HL-60 (cell line): ENCODE data around the gene ZNF611.

Source experiments
- DNase-seq, 2 experiments: peaks; one replicate each; pipeline ENCODE4 v3.0.0-alpha.2; 2010 to 2020; ENCODE audit warnings: low read depth in 1 of 2, low spot score in 1 of 2
- H3K27ac ChIP-seq: fragments of 250-450 bp; sonication (Bioruptor Pico); replicated peaks from 2 replicates; pipeline ENCODE4 v1.5.1; 2020; ENCODE audit warnings: mild to moderate bottlenecking, moderate library complexity
- H3K27me3 ChIP-seq: fragments of 250-450 bp; sonication (Bioruptor Pico); 2 replicates; pipeline ENCODE4 v1.5.1; 2021; ENCODE audit warnings: mild to moderate bottlenecking, moderate library complexity; ENCODE audit not compliant: insufficient read depth, poor library complexity, severe bottlenecking
- H3K4me3 ChIP-seq: replicated peaks from 2 replicates; pipeline ENCODE4 v1.5.1; 2011; ENCODE audit warnings: mild to moderate bottlenecking, control low read depth, low read length; ENCODE audit not compliant: insufficient read depth
- CTCF ChIP-seq: IDR thresholded peaks from one replicate; pipeline ENCODE4 v1.5.1; 2011; ENCODE audit warnings: low read length, control low read depth, inconsistent platforms; ENCODE audit not compliant: insufficient read depth
- GABPA ChIP-seq: IDR thresholded peaks from 2 replicates; pipeline ENCODE4 v1.6.1; 2012; ENCODE audit warnings: low read depth
- POLR2AphosphoS5 ChIP-seq: IDR thresholded peaks from 2 replicates; pipeline ENCODE4 v1.6.1; 2012; ENCODE audit warnings: low read depth
- SPI1 ChIP-seq: IDR thresholded peaks from 2 replicates; pipeline ENCODE4 v1.6.1; 2012; ENCODE audit warnings: low read depth, mild to moderate bottlenecking, borderline replicate concordance
- TF ChIP-seq, protein P1 (sequence below): IDR thresholded peaks from 2 replicates; pipeline ENCODE4 v1.6.1; 2012; ENCODE audit warnings: low read depth; ENCODE audit not compliant: insufficient replicate concordance

Gene ZNF611

DNA sequence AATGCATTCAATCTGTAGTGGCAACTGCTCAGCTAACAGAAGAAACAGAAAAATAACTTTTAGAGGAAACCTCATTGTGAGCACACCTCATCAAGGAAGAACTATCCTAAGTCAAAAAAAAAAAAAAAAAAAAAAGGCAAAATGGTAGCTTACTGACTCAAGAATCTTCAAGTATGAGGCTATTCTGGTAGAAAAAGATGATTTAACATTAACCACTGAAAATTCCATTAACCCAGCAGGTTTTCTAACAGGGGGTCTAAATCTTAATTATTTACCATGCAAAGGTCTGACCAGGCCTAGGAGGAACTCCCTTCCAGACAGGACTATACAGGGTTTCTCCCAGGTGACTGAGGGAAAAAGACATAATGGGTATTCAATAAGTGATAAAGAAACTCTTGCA is 68.3 kb downstream of the ZNF611 start:
- no peak for DNase-seq
- H3K4me3 ChIP-seq = no peak overlapping the region
- no peak overlapping the region for H3K27ac ChIP-seq
- H3K27me3 ChIP-seq = no peaks in the 10 kb centered on the region
- TF ChIP-seq SPI1 = no peak
- TF ChIP-seq POLR2AphosphoS5 = no peak
- TF ChIP-seq, protein P1, sequence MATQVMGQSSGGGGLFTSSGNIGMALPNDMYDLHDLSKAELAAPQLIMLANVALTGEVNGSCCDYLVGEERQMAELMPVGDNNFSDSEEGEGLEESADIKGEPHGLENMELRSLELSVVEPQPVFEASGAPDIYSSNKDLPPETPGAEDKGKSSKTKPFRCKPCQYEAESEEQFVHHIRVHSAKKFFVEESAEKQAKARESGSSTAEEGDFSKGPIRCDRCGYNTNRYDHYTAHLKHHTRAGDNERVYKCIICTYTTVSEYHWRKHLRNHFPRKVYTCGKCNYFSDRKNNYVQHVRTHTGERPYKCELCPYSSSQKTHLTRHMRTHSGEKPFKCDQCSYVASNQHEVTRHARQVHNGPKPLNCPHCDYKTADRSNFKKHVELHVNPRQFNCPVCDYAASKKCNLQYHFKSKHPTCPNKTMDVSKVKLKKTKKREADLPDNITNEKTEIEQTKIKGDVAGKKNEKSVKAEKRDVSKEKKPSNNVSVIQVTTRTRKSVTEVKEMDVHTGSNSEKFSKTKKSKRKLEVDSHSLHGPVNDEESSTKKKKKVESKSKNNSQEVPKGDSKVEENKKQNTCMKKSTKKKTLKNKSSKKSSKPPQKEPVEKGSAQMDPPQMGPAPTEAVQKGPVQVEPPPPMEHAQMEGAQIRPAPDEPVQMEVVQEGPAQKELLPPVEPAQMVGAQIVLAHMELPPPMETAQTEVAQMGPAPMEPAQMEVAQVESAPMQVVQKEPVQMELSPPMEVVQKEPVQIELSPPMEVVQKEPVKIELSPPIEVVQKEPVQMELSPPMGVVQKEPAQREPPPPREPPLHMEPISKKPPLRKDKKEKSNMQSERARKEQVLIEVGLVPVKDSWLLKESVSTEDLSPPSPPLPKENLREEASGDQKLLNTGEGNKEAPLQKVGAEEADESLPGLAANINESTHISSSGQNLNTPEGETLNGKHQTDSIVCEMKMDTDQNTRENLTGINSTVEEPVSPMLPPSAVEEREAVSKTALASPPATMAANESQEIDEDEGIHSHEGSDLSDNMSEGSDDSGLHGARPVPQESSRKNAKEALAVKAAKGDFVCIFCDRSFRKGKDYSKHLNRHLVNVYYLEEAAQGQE = no peak
- no peak for TF ChIP-seq CTCF
- no peak for TF ChIP-seq GABPA

GRCh38 chr19:52665529-52665928 is 69.3 kb downstream of the ZNF611 start:
- no peak overlapping the region for H3K27ac ChIP-seq
- no peak for DNase-seq
- no peaks in the 10 kb centered on the region for H3K27me3 ChIP-seq
- TF ChIP-seq SPI1 = no peak
- TF ChIP-seq POLR2AphosphoS5 = no peak
- TF ChIP-seq GABPA = no peak
- TF ChIP-seq, protein P1 = no peak
- no peak for TF ChIP-seq CTCF
- H3K4me3 ChIP-seq = no peak overlapping the region

GRCh38 chr19:52665027-52665426 is 69.8 kb downstream of the ZNF611 start:
- TF ChIP-seq, protein P1 = no peak
- TF ChIP-seq POLR2AphosphoS5 = no peak
- no peak for TF ChIP-seq CTCF
- TF ChIP-seq SPI1 = no peak
- no peak for TF ChIP-seq GABPA
- Histone ChIP-seq H3K27ac (no peak overlapping the region), H3K27me3 (no peaks in the 10 kb centered on the region), H3K4me3 (no peak overlapping the region)
- no peak for DNase-seq
